ENCODE data around the gene GOLGA8M.
"Not testable (repeated sequence)": the region's sequence is repeated elsewhere in the genome, so short reads cannot be mapped to it uniquely, and the experiment has no call there.

The GOLGA8M gene, protein sequence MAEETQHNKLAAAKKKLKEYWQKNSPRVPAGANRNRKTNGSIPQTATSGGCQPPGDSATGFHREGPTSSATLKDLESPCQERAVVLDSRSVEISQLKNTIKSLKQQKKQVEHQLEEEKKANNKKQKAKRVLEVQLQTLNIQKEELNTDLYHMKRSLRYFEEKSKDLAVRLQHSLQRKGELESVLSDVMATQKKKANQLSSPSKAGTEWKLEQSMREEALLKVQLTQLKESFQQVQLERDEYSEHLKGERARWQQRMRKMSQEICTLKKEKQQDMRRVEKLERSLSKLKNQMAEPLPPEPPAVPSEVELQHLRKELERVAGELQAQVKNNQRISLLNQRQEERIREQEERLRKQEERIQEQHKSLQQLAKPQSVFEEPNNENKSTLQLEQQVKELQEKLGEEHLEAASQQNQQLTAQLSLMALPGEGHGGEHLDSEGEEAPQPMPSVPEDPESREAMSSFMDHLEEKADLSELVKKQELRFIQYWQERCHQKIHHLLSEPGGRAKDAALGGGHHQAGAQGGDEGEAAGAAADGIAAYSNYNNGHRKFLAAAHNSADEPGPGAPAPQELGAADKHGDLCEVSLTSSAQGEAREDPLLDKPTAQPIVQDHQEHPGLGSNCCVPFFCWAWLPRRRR

DNA sequence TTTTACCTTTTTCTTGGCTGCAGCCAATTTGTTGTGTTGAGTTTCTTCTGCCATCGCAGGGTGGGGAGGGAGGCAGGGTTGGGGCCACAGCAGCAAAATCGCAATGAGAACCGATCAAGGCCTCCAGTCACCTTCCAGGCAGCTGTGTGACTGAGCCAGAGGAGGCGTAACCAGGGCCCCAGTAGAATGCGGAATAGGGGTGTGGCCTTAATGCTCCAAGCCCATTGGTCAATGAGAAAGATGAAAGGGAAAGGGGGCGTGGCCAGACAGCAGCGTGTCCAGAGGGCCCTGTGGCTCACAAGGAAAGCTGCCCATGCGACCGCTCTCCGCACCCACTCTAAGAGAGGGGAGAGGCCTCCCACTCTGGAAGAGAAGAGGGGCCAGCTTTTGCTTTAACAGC lies at the start of gene GOLGA8M:
GOLGA8M (minus strand) TSS at position 152 of the 400 bp plus-strand sequence; CDS start at position 54, 98 bp downstream.
- not testable (repeated sequence) for DNase-seq (ENCODE audit: low read depth)

DNA sequence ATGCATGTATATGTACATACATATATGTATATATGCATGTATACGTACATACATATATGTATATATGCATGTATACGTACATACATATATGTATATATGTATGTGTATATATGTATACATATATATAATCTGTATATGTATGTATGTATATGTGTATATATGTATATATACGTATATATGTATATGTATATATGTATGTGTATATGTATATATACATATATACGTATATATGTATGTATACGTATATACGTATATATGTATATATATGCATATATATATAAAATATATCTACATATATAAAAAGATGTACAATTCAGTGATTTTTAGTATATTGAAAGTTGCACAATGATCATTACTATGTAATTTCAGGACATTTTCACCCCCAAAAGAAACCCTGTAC lies 30.7 kb upstream of the GOLGA8M start:
- not testable (repeated sequence) for DNase-seq (ENCODE audit: low read depth)

DNA sequence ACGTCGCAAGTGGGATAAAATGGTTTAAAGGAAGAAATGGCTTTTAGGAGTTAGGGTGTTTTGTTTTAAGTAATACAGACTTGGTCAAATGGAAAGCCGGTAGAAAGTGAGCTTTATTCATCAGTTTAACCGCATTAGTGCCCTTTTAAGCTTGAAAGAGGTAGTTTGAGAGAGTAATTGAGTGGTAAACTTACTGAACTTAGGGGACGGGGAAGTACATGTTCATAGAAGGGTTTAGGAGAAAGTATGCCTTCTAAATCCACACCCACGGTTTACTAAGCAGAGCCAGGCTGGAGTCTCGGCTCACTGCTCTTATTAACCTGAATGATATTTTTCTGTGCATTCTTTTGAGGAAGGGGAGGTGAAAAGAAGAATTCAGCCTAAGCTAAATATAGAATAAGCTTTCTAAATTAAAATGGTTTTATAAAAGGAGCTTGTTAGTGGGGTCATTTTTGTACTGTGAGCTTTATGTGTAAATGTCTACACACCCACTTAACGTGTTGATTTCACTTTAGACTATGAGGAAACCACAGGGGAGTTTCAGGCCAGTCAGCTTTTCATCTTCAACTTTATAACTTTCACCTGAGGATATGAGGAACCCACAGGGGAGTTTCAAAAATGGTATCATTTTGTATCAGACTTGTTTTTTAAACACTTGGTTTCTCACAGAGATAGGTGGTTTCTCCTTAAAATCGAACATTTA lies 26.5 kb upstream of the GOLGA8M start:
- not testable (repeated sequence) for DNase-seq (ENCODE audit: low read depth)

DNA sequence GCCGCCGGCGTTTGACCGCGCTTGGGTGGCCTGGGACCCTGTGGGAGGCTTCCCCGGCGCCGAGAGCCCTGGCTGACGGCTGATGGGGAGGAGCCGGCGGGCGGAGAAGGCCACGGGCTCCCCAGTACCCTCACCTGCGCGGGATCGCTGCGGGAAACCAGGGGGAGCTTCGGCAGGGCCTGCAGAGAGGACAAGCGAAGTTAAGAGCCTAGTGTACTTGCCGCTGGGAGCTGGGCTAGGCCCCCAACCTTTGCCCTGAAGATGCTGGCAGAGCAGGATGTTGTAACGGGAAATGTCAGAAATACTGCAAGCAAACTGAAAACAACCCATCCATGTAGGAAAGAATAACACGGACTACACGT lies 26.0 kb upstream of the GOLGA8M start:
- DNase-seq (ENCODE audit: low read depth): not testable (repeated sequence)

DNA sequence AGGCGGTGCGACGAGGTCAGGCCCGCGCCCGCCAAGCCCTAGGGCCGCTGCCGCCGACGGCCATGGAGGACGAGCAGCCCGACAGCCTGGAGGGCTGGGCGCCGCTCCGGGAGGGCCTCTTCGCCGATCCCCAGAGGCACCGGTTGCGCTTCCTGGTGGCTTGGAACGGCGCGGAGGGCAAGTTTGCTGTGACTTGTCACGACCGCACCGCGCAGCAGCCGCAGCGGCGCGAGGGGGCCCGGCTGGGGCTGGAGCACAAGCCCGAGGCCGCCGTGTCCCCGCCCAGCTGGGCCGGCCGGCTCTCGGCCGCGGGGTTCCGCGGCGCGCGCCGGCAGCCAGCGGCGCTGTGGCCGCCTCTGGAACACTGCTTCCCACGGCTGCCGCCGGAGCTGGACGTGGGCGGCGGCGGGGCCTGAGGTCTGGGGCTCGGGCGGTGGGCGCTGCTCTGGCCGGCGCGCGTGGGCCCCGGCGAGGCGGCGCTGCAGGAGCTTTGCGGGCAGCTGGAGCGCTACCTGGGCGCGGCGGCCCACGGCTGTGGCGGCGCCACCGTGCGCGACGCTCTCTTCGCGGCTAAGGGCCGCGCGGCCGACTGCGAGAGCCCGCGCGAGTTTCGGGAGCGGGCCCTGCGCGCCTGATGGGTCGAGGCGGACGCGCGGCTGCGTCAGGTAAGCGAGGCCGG lies 25.4 kb upstream of the GOLGA8M start:
- DNase-seq (ENCODE audit: low read depth): peak; percentile 6

DNA sequence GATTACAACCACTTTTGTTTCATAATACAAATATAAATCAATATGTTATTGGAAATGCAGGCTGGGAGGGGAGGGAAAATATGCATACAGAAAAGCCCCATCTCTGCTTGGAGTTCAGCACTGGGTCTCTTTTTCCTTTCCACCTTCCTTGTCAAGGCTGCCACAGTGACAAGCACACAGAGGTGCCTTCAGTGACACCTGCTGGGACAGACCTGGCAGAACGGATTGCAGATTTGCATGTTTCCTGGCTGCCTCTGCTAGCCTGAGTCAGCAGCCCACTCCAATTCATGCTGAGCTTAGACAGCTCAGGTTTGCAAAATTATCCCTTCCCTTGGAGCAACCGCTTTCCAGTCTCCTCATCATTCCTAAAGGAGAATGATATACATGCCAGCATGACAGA lies 15.8 kb upstream of the GOLGA8M start:
- not testable (repeated sequence) for DNase-seq (ENCODE audit: low read depth)

DNA sequence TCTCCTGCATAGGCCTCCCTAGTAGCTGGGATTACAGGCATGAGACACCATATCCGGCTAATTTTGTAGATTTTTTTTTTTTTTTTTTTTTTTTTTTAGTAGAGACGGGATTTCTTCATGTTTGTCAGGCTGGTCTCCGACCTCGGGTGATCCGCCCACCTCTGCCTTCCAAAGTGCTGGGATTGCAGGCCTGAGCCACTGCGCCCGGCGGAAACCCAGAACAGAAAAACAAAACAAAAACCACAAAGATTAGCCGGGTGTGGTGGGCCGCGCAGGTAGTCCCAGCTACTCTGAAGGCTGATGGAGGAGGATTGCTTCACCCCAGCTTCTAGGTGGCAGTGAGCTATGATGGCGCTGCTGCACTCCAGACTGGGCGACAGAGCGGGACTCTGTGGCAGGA lies 14.8 kb upstream of the GOLGA8M start:
- not testable (repeated sequence) for DNase-seq (ENCODE audit: low read depth)

DNA sequence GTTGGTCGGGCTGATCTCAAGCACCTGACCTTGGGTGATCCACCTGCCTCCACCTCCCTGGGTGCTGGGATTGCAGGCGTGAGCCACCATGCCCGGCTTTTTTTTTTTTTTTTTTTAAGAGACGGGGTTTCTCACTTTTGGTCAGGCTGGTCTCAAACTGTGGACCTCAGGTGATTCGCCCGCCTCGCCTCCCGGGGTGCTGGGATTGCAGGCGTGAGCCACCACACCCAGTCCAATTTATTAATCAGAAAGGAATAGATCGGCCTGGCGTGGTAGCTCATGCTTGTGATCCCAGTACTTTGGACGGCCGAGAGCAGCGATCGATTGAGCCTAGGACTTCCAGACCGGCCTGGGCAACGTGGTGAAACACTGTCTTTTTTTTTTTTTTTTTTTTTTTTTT lies 13.9 kb upstream of the GOLGA8M start:
- DNase-seq (ENCODE audit: low read depth): no peak

DNA sequence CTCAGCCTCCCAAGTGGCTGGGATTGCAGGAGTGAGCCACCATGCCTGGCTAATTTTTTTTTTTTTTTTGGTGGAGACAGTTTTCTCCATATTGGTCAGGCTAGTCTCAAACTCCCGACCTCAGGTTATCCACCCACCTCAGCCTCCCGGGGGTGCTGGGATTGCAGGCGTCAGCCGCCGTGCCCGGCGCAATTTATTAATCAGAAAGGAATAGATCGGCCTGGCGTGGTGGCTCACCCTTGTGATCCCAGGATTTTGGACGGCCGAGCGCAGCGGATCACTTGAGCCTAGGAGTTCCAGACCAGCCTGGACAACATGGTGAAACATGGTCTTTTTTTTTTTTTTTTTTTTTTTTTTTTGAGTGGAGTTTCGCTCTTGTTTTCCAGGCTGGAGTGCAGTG lies 13.3 kb upstream of the GOLGA8M start:
- DNase-seq (ENCODE audit: low read depth): no peak

DNA sequence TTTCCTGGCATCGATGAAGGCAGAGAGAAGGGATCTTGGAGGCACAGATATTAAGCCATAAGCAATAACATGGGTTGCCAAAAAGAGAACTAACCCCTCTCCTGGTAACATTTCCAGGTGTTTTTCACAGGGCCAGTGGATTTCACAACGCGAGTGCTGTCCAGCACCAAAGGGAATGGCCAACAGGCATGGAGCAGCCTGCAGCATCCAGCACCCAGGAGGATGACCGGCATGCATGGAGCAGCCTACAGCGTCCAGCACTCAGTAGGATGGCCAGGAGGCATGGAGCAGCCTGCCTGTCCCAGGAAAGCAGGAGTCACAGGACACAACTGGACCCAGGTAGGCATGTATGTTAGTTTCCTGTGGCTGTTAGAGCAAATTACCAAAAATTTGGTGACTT lies 11.8 kb upstream of the GOLGA8M start:
- DNase-seq (ENCODE audit: low read depth): not testable (repeated sequence)

DNA sequence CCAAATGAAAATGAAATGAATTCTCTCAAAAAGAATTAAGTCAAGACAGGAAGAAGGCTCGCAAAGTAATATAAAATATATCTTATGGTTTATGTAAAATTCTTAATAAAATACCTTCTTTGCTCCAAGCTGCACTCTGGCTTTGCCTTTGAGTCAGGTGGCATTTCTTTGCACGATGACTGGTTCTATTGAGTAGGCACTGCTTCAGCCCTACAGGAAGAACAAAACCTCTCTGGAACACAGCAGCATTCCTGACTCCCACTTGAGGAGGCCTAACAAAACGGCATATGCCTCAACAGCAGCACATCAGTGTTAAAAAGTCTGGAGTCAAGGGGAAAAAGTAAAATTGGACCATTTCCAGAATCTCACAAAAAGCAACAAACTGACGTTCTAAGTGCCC lies 7.4 kb upstream of the GOLGA8M start:
- not testable (repeated sequence) for DNase-seq (ENCODE audit: low read depth)

DNA sequence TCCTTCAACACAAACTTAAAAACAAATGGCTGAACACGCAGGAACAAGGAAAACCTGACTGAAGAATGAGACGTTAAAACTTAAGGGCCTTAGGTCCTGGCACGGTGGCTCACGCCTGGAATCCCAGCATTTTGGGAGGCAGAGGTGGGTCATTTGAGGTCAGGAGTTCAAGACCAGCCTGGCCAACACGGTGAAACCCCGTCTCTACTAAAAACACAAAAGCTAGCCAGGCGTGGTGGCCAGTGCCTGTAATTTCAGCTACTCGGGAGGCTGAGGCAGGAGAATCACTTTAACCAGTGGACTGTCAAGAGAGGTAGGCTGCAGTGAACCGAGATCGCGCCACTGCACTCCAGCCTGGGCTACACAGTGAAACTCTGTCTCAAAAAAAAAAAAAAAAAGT lies 6.4 kb upstream of the GOLGA8M start:
- not testable (repeated sequence) for DNase-seq (ENCODE audit: low read depth)

DNA sequence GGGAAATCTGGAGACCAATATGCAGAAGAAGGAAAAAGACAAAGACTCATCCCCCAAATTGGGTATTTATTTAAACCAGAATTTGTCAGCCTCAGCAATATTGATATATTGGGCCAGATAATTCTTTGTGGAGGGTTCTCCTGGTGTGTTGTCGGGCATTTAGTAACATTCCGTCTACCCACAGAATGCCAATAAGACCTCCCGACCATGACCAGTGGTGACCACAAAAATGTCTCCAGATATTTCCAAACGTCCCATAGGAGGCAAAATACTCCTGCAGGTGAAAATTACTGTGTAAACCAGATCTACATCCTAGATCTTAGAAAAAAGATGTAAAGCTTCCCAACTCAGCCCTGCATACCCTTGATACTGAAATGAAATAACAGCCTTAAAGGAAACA lies 2.0 kb upstream of the GOLGA8M start:
- not testable (repeated sequence) for DNase-seq (ENCODE audit: low read depth)

DNA sequence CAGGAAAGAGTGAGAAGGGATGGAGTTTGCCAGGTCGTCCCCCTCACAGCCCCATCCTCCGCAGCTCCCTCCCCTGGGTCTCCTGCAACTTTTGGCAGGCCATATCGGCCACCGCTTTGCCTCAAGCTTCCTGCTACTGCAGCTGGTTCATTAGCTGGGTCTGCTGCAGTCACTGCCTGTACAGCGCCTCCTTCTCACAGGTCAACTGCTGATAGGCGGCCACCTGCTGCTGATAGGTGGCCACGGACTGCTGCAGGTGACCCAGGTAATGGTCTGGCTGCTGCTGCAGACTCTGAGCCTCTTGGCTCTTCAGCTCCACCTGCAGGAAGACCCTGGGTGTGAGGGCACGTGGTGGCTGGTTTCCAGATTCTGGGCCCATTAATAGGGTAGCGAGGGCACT lies 8.3 kb downstream of the GOLGA8M start:
- DNase-seq (ENCODE audit: low read depth): not testable (repeated sequence)

DNA sequence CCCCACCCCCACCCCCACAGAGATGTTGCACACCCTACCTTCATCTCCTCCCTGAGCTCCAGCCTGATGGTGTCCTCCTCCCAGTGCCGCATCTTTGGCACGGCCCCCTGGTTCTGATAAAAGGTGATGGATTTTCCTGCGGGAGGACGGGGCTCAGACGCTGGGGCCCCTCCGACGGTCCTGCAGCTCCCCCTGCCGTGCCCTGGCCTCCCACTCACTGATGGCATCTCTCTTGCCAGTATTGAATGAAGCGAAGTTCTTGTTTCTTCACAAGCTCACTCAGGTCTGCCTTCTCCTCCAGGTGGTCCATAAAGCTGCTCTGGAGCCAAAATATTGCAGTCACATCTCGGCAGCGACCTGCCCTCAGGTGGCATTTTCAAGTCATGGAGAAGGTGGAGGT lies 9.8 kb downstream of the GOLGA8M start:
- not testable (repeated sequence) for DNase-seq (ENCODE audit: low read depth)

DNA sequence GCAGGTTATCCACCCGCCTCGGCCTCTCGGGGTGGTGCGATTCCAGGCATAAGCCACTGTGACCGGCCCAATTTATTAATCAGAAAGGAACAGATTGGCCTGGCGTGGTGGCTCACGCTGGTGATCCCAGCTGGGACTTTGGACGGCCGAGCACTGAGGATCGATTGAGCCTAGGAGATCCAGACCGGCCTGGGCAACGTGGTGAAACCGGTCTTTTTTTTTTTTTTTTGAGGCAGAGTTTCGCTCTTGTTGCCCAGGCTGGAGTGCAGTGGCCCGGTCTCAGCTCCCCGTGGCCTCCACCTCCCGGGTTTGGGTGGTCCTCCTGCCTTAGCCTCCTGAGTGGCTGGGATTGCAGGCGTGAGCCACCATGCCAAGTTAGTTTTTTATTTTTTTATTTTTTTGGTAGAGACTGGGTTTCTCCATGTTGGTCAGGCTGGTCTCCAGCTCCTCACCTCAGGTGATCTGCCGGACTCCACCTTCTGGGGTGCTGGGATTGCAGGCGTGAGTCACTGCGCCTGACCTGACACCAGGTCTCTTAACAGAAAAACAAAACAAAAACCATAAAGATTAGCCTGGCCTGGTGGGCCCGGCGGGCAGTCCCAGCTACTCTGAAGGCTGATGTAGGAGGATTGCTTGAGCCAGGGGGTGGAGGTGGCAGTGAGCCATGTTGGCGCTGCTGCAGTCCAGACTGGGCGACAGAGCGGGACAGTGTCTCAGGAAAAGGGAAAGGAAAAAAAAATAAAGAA lies 18.0 kb downstream of the GOLGA8M start:
- DNase-seq (ENCODE audit: low read depth): not testable (repeated sequence)

DNA sequence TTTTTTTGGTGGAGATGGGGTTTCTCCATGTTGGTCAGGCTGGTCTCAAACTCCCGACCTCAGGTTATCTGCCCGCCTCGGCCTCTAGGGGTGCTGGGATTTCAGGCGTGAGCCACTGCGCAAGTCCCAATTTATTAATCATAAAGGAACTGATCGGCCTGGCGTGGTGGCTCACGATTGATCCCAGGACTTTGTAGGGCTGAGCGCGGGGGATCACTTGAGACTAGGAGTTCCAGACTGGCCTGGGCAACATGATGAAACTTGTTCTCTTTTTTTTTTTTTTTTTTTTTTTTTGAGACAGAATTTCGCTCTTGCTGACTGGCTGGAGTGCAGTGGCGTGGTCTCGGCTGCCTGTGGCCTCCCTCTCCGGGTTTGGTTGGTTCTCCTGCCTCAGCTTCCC lies 19.2 kb downstream of the GOLGA8M start:
- not testable (repeated sequence) for DNase-seq (ENCODE audit: low read depth)

DNA sequence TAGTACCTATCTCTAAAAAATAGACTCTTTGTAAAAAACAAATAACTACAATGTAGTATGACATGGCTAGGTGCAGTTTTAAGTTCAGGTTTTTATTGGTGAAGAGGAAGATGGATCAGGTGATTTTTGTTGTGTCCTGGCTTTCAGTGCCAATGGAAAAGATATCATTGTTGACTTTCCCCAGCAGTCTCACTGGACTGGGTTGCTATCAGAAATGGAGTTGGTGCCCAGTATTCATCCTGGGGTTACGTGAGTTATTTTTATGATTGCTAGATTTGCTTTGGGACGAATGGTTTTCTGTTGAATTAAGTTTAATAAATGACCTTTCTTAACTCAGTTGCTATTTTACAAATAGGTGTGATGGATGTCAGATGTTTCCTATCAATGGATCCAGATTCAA lies 38.7 kb downstream of the GOLGA8M start:
- DNase-seq (ENCODE audit: low read depth): not testable (repeated sequence)

DNA sequence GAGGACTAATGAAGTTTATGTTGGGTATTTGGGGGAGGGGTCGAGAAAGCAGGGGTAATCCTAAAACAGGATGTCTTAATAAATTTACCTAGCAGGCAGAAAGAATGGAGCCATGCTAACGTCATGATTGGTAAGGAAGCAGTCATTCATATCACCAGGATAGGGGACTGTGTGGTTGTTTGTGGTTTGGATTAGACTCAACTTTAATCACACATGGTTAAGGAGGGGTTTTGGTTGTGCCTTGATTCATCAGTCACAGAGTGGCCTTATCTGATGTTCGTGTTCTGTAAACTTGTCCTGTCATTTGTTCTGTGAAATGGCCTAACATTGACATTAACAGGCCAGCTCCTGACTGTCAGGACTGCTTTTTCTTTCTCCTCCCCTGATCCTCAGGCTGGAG lies 40.1 kb downstream of the GOLGA8M start:
- not testable (repeated sequence) for DNase-seq (ENCODE audit: low read depth)

DNA sequence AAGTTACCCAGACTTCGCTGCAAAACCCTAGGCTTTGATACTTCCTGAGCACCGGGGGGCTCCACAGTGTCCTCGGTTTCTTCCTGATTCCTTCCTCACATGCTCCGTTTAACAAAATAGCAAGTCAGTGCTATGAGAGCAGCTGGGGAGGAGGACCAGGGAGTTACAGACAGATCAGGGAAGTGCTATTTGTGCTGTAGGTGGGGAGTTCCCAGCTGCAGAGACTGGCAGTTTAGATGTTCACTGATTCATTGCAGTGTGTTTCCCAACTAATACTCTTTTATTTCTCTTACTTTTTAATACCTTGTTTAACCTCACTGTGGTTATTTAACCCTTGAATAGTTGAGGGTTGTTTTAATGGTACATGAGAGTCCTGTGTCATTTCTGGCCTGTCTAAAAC lies 45.8 kb downstream of the GOLGA8M start:
- DNase-seq (ENCODE audit: low read depth): not testable (repeated sequence)

DNA sequence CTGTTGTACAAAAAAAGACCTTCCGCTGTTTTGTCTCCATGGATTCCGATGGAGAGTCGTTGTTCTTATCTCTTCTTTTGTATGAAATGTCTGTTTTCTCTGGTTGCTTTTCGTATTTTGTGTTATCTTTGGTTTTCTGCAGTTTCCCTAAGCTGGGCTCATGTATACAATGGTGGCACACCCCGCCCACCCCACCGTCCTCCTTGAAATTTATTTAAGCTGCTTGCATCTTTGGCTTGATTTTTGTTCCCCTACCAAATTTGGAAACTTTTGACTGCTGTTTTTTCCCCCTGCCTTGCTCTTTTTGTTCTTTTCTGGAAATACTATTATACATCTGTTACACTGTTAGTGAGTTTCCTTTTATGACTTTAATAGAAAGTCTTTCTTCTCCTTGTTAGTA lies 47.6 kb downstream of the GOLGA8M start:
- not testable (repeated sequence) for DNase-seq (ENCODE audit: low read depth)

DNA sequence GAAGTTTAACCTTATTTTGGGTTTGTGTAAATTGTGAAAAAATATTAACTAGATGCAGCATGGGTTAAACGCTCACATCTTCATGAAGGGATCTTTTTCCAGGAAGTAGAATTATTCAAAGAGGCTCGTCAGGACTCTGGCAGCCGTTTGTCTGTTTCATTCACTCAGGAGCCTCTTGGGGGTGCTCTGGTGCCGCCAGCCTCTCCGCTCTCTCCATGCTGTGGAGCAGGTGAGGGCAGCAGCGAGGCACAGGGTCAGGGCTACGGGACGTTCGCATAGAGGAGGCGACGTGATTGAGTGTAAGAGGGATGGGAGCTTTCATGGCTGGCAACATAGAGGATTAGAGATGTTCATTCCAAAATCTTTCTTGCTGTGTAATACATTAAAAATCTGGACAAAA lies 48.5 kb downstream of the GOLGA8M start:
- not testable (repeated sequence) for DNase-seq (ENCODE audit: low read depth)
